GM12872 (cell line): Measurements from ENCODE around the gene EFNA5.

Experiments
- CTCF ChIP-seq: IDR thresholded peaks from 3 replicates; pipeline ENCODE4 v1.5.1; 2011; ENCODE audit warnings: low read depth, mild to moderate bottlenecking, low read length, moderate library complexity; ENCODE audit not compliant: insufficient read depth

EFNA5 gene

GRCh38 chr5:107468276-107468675 lies 202.5 kb downstream of the EFNA5 start:
- TF ChIP-seq CTCF, result no peak

- no peak for TF ChIP-seq CTCF
Measured at GRCh38 chr5:107467137-107467932, 203.4 kb downstream of the EFNA5 start.

- TF ChIP-seq CTCF, result no peak
Measured at GRCh38 chr5:107466233-107466769, 204.4 kb downstream of the EFNA5 start.

GRCh38 chr5:107464876-107465275 lies 205.9 kb downstream of the EFNA5 start:
- no peak for TF ChIP-seq CTCF

GRCh38 chr5:107464416-107464815 lies 206.3 kb downstream of the EFNA5 start:
- no peak for TF ChIP-seq CTCF

GRCh38 chr5:107463731-107464130 lies 207.0 kb downstream of the EFNA5 start:
- no peak for TF ChIP-seq CTCF

- no peak for TF ChIP-seq CTCF
Measured at GRCh38 chr5:107461770-107462169, 209.0 kb downstream of the EFNA5 start.
